ENCODE data around the gene SELENOI. TPM values are rescaled to one million over a fixed set of nuclear protein-coding genes. Genes with fewer than 3 reads are reported as not detected.

SELENOI gene
- total RNA-seq, 1 donor from 2014 or later = 28.2 TPM

GRCh38 chr2:26382564-26382963, 36.6 kb downstream of the SELENOI start:
- TF ChIP-seq, protein P1, sequence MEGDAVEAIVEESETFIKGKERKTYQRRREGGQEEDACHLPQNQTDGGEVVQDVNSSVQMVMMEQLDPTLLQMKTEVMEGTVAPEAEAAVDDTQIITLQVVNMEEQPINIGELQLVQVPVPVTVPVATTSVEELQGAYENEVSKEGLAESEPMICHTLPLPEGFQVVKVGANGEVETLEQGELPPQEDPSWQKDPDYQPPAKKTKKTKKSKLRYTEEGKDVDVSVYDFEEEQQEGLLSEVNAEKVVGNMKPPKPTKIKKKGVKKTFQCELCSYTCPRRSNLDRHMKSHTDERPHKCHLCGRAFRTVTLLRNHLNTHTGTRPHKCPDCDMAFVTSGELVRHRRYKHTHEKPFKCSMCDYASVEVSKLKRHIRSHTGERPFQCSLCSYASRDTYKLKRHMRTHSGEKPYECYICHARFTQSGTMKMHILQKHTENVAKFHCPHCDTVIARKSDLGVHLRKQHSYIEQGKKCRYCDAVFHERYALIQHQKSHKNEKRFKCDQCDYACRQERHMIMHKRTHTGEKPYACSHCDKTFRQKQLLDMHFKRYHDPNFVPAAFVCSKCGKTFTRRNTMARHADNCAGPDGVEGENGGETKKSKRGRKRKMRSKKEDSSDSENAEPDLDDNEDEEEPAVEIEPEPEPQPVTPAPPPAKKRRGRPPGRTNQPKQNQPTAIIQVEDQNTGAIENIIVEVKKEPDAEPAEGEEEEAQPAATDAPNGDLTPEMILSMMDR (IDR thresholded peaks at IDR 0.05; ENCODE audit: unreplicated experiment) = no peak
- H3K27me3 Mint-ChIP-seq (ENCODE audit: unreplicated experiment) = peaks cover 1% of the 10 kb centered on the region
- DNase-seq (ENCODE audit: low spot score) = no peak
- no peak overlapping the region for H3K27ac Mint-ChIP-seq (ENCODE audit: unreplicated experiment)
- no peaks in the 10 kb centered on the region for H3K9me3 Mint-ChIP-seq (ENCODE audit: unreplicated experiment)
- H3K36me3 Mint-ChIP-seq (ENCODE audit: low read depth, unreplicated experiment) = no peaks in the 10 kb centered on the region
- no peaks in the 10 kb centered on the region for H3K4me1 Mint-ChIP-seq (ENCODE audit: unreplicated experiment)
- H3K4me3 Mint-ChIP-seq (ENCODE audit: unreplicated experiment) = no peak overlapping the region

DNA sequence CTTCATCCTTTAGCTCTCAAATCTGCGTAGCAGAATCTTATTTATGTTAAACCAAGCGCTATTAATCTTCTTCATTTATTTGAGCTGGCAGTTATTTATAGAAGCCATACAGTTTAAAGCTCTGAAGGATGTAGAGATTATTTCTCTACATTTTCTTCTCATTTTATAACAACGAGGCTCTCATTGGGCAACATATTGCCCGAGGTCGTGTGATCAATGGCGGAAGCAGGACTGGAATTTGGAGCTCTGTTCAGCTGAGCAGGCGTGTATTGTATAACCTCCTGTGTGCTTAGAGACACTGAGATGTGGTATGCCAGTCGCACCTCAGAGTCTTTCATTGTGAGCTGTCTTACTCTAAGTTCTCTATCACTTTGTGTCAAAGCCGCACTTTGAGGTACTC, 38.2 kb downstream of the SELENOI start:
- TF ChIP-seq, protein P1 (IDR thresholded peaks at IDR 0.05; ENCODE audit: unreplicated experiment) = no peak
- H3K4me3 Mint-ChIP-seq (ENCODE audit: unreplicated experiment) = no peak overlapping the region

DNA sequence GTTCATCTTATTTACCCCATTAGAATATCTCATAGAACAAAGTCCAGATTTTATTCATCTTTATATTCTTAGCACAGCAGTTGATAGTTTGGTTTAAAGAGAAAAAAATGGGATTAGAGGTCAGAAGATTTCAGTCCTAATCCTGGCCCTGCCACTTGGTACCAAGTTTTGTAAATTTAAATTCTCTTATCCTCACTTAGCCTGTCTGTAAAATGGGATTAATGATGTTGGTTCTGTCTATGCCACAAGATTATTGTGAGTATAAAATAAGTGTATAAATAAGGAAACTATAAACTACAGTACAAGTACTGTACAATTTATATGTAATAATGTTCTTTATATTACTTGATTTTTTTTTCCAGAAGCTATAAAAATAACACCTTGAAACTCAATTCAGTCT, 38.7 kb downstream of the SELENOI start:
- Mint-ChIP-seq H3K27ac (ENCODE audit: unreplicated experiment) (no peak overlapping the region), H3K9me3 (ENCODE audit: unreplicated experiment) (no peaks in the 10 kb centered on the region), H3K4me3 (ENCODE audit: unreplicated experiment) (no peak overlapping the region), H3K4me1 (ENCODE audit: unreplicated experiment) (no peaks in the 10 kb centered on the region), H3K36me3 (ENCODE audit: low read depth, unreplicated experiment) (no peaks in the 10 kb centered on the region), H3K27me3 (ENCODE audit: unreplicated experiment) (peaks cover 1% of the 10 kb centered on the region)
- no peak for DNase-seq (ENCODE audit: low spot score)
- TF ChIP-seq, protein P1 (IDR thresholded peaks at IDR 0.05; ENCODE audit: unreplicated experiment) = no peak

More for the DNA sequence above, 38.2 kb downstream of the SELENOI start:
- no peaks in the 10 kb centered on the region for H3K36me3 Mint-ChIP-seq (ENCODE audit: low read depth, unreplicated experiment)
- H3K9me3 Mint-ChIP-seq (ENCODE audit: unreplicated experiment) = no peaks in the 10 kb centered on the region
- no peak overlapping the region for H3K27ac Mint-ChIP-seq (ENCODE audit: unreplicated experiment)
- H3K4me1 Mint-ChIP-seq (ENCODE audit: unreplicated experiment) = no peaks in the 10 kb centered on the region
- H3K27me3 Mint-ChIP-seq (ENCODE audit: unreplicated experiment) = peaks cover 1% of the 10 kb centered on the region
- no peak for DNase-seq (ENCODE audit: low spot score)

GRCh38 chr2:26387189-26387588, 41.2 kb downstream of the SELENOI start:
- Mint-ChIP-seq H3K4me3 (ENCODE audit: unreplicated experiment) (no peak overlapping the region), H3K36me3 (ENCODE audit: low read depth, unreplicated experiment) (peaks cover 4% of the 10 kb centered on the region), H3K9me3 (ENCODE audit: unreplicated experiment) (no peaks in the 10 kb centered on the region), H3K4me1 (ENCODE audit: unreplicated experiment) (no peaks in the 10 kb centered on the region), H3K27me3 (ENCODE audit: unreplicated experiment) (no peaks in the 10 kb centered on the region), H3K27ac (ENCODE audit: unreplicated experiment) (no peak overlapping the region)
- DNase-seq (ENCODE audit: low spot score) = no peak
- TF ChIP-seq, protein P1 (IDR thresholded peaks at IDR 0.05; ENCODE audit: unreplicated experiment) = no peak

- no peaks in the 10 kb centered on the region for H3K27me3 Mint-ChIP-seq (ENCODE audit: unreplicated experiment)
- no peak overlapping the region for H3K27ac Mint-ChIP-seq (ENCODE audit: unreplicated experiment)
- no peaks in the 10 kb centered on the region for H3K4me1 Mint-ChIP-seq (ENCODE audit: unreplicated experiment)
- H3K4me3 Mint-ChIP-seq (ENCODE audit: unreplicated experiment) = no peak overlapping the region
- no peak for DNase-seq (ENCODE audit: low spot score)
- TF ChIP-seq, protein P1 (IDR thresholded peaks at IDR 0.05; ENCODE audit: unreplicated experiment) = no peak
- H3K36me3 Mint-ChIP-seq (ENCODE audit: low read depth, unreplicated experiment) = peaks cover 8% of the 10 kb centered on the region
- H3K9me3 Mint-ChIP-seq (ENCODE audit: unreplicated experiment) = no peaks in the 10 kb centered on the region
These were observed 48.8 kb downstream of the SELENOI start for GRCh38 chr2:26394694-26395093.

Data from endothelial cell (in vitro differentiated cells).